T-helper 17 cell (primary cell): Measurements from ENCODE around the gene SUGT1. TPM values are rescaled to one million over a fixed set of nuclear protein-coding genes. Genes with fewer than 3 reads are reported as not detected.

Experiments used
- total RNA-seq, 4 donors: library from RNA in 2 of 4; stranded (reverse) in 2 of 4; gene quantifications; one replicate each; pipeline ENCODE4 v1.2.3 and lab custom pipeline; 2022 to 2026

SUGT1 gene
- total RNA-seq, 2 donors from 2014 or later = 23.7 to 27.4 TPM

Other genes starting within 250 kb of the SUGT1 start
- gene THSD1, start 246.7 kb upstream of the SUGT1 start, total RNA-seq = under 1 TPM; 0.40 to 0.68 TPM
- gene VPS36, start 202.2 kb upstream of the SUGT1 start, total RNA-seq = 10 to 100 TPM; 39.6 to 42.0 TPM
- 10 to 100 TPM; 21.8 to 27.8 TPM for gene CKAP2, start 197.4 kb upstream of the SUGT1 start, total RNA-seq
- gene HNRNPA1L2, start 10.4 kb upstream of the SUGT1 start, total RNA-seq = 10 to 100 TPM; 11.6 to 14.2 TPM
- gene CNMD, start 87.0 kb downstream of the SUGT1 start, total RNA-seq = not detected
- not detected for gene PCDH8, start 195.8 kb downstream of the SUGT1 start, total RNA-seq